K562 (cell line): ENCODE measurements around the gene SPATA2L. TPM values are rescaled to one million over a fixed set of nuclear protein-coding genes. Genes with fewer than 3 reads are reported as not detected.
A peak's percentile ranks its signal among the peaks of the same experiment; 100 is the strongest.

Source experiments
- ELF2 ChIP-seq: fragments of 250-450 bp; sonication (Bioruptor Pico); IDR thresholded peaks from 2 replicates; pipeline ENCODE4 v1.5.0; 2021; ENCODE audit warnings: mild to moderate bottlenecking
- KLF1 ChIP-seq: fragments of 450-650 bp; IDR thresholded peaks from 2 replicates; pipeline ENCODE4 v1.6.1; 2016; ENCODE audit warnings: missing genetic modification characterization, missing compliant biosample characterization
- NFRKB ChIP-seq: fragments of 450-650 bp; IDR thresholded peaks from 2 replicates; pipeline ENCODE4 v1.6.1; 2016; ENCODE audit warnings: low read depth
- NR2C2 ChIP-seq, 2 experiments: fragments of 200-800 bp in 1 of 2; sonication (Bioruptor generic) in 1 of 2; sonication (generic) in 1 of 2; formaldehyde crosslinking in 1 of 2; IDR thresholded peaks; 2 replicates each; pipeline versions ENCODE4 v1.6.1 to v1.8.0; 2016 to 2022; ENCODE audit warnings: mild to moderate bottlenecking in 1 of 2, missing compliant biosample characterization in 1 of 2, missing genetic modification characterization in 1 of 2, missing genetic modification reagents in 1 of 2
- PCBP2 ChIP-seq: fragments of 200-400 bp; formaldehyde crosslinking; IDR thresholded peaks from 2 replicates; pipeline ENCODE4 v1.6.1; 2018; ENCODE audit warnings: low read length, low read depth, mild to moderate bottlenecking, moderate library complexity; ENCODE audit not compliant: poor library complexity, severe bottlenecking
- RBBP5 ChIP-seq: fragments of 200-600 bp; sonication (generic); IDR thresholded peaks from 2 replicates; pipeline ENCODE4 v1.6.1; 2012; ENCODE audit warnings: borderline replicate concordance, mild to moderate bottlenecking, low read length, control low read depth, inconsistent platforms; ENCODE audit not compliant: insufficient read depth, poor library complexity, severe bottlenecking
- RFX7 ChIP-seq: fragments of 250-450 bp; sonication (Bioruptor Pico); IDR thresholded peaks from 2 replicates; pipeline ENCODE4 v1.5.1; 2021; ENCODE audit warnings: mild to moderate bottlenecking
- TAF1 ChIP-seq: IDR thresholded peaks from 2 replicates; pipeline ENCODE4 v1.6.1; 2011; ENCODE audit warnings: mild to moderate bottlenecking, low read length, moderate library complexity; ENCODE audit not compliant: insufficient read depth, control insufficient read depth, severe bottlenecking; ENCODE audit errors: extremely low read depth
- THRAP3 ChIP-seq: fragments of 450-650 bp; IDR thresholded peaks from 2 replicates; pipeline ENCODE4 v1.6.1; 2016; ENCODE audit warnings: mild to moderate bottlenecking, inconsistent platforms, borderline replicate concordance
- ZNF551 ChIP-seq: fragments of 250-450 bp; sonication (Bioruptor Pico); IDR thresholded peaks from 2 replicates; pipeline ENCODE4 v1.5.0; 2021; ENCODE audit warnings: mild to moderate bottlenecking, moderate library complexity
- polyA plus RNA-seq, 8 experiments: library from polyadenylated mRNA; depleted of rRNA in 4 of 8; stranded (reverse) in 5 of 8; unstranded in 3 of 8; fragments of >200 nt; fragmentation: Nextera tagmentation in 2 of 8; fragmentation: Illumina TruSeq in 1 of 8; extraction: Ambion mirVana in 2 of 8; extraction: Trizol in 1 of 8; gene quantifications; 2 replicates each; pipeline versions ENCODE4 v1.2.1 to v1.2.3, GENCODE V29; 2011 to 2014; ENCODE audit warnings: inconsistent platforms in 1 of 8, missing spikeins in 1 of 8
- total RNA-seq, 7 experiments: library from RNA; depleted of rRNA in 6 of 7; stranded (reverse); fragments of >200 nt in 6 of 7; fragmentation: Illumina TruSeq in 2 of 7; extraction: Trizol in 2 of 7; gene quantifications; 2 replicates each; pipeline versions ENCODE4 v1.2.1 to v1.2.3, GENCODE V29; 2011 to 2021; ENCODE audit warnings: low replicate concordance in 1 of 7
- TF ChIP-seq, protein P1 (sequence below), 2 experiments: fragments of 450-650 bp in 1 of 2; sonication (generic) in 1 of 2; formaldehyde crosslinking in 1 of 2; IDR thresholded peaks; 2 replicates each; pipeline versions ENCODE4 v1.7.1 to v1.9.0; 2016 to 2022; ENCODE audit warnings: inconsistent platforms in 1 of 2, mild to moderate bottlenecking in 1 of 2, missing genetic modification reagents in 1 of 2
- TF ChIP-seq, protein P2 (sequence below): fragments of 250-450 bp; sonication (Bioruptor Pico); IDR thresholded peaks from 2 replicates; pipeline ENCODE4 v1.5.0; 2021; ENCODE audit warnings: mild to moderate bottlenecking, borderline replicate concordance
- TF ChIP-seq, protein P3 (sequence below): sonication (generic); formaldehyde crosslinking; IDR thresholded peaks from 2 replicates; pipeline ENCODE4 v1.8.0; 2022; ENCODE audit warnings: missing genetic modification reagents, mild to moderate bottlenecking, moderate library complexity, borderline replicate concordance

Gene SPATA2L
- total and polyA plus RNA-seq, 9 of the 15 experiments (the other 6 are each of a cell fraction or from before 2014, with no cell fraction given), result 0.13 to 19.2 (median 4.8) TPM; not detected in 1

DNA sequence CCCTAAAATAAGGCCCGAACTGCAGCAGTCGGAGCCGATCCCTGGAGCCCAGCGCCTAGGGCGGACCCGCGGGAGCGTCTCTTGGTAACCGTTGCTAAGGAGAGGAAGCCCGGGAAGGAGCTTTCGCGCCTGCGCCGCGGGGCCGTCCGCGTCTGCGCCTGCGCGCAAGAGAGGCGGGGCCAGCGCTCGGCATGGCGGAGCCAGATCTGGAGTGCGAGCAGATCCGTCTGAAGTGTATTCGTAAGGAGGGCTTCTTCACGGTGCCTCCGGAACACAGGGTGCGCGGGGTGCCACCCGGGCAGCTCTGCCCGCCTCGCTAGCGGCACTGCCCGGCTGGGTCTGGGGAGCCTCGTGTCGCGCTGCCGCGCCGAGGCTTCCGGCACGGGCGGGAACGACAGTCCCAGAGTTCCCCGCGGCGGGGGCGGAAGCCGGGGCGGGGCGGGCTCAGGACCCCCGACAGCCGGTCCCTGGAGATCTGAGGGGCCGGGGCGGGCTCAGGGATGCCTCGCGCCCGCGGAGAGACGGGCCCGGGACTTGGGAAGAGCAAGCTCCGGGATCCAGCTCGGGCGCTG is 14.9 kb downstream of the SPATA2L start, which contains the start of gene CDK10 (continued):
- TF ChIP-seq, protein P1, sequence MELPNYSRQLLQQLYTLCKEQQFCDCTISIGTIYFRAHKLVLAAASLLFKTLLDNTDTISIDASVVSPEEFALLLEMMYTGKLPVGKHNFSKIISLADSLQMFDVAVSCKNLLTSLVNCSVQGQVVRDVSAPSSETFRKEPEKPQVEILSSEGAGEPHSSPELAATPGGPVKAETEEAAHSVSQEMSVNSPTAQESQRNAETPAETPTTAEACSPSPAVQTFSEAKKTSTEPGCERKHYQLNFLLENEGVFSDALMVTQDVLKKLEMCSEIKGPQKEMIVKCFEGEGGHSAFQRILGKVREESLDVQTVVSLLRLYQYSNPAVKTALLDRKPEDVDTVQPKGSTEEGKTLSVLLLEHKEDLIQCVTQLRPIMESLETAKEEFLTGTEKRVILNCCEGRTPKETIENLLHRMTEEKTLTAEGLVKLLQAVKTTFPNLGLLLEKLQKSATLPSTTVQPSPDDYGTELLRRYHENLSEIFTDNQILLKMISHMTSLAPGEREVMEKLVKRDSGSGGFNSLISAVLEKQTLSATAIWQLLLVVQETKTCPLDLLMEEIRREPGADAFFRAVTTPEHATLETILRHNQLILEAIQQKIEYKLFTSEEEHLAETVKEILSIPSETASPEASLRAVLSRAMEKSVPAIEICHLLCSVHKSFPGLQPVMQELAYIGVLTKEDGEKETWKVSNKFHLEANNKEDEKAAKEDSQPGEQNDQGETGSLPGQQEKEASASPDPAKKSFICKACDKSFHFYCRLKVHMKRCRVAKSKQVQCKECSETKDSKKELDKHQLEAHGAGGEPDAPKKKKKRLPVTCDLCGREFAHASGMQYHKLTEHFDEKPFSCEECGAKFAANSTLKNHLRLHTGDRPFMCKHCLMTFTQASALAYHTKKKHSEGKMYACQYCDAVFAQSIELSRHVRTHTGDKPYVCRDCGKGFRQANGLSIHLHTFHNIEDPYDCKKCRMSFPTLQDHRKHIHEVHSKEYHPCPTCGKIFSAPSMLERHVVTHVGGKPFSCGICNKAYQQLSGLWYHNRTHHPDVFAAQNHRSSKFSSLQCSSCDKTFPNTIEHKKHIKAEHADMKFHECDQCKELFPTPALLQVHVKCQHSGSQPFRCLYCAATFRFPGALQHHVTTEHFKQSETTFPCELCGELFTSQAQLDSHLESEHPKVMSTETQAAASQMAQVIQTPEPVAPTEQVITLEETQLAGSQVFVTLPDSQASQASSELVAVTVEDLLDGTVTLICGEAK (IDR thresholded peaks at IDR 0.05), result peak; percentile 66
- TF ChIP-seq, protein P1 (CRISPR knock-in tag; IDR thresholded peaks at IDR 0.05), result no peak
- TF ChIP-seq NR2C2 (CRISPR knock-in tag; IDR thresholded peaks at IDR 0.05), result 0 out of 2 replicates have a peak, but pooled peaks have one; percentile 43
- no peak for TF ChIP-seq NR2C2 (tag; IDR thresholded peaks at IDR 0.05)
- peak; percentile 96 for TF ChIP-seq RBBP5
- TF ChIP-seq, protein P2, sequence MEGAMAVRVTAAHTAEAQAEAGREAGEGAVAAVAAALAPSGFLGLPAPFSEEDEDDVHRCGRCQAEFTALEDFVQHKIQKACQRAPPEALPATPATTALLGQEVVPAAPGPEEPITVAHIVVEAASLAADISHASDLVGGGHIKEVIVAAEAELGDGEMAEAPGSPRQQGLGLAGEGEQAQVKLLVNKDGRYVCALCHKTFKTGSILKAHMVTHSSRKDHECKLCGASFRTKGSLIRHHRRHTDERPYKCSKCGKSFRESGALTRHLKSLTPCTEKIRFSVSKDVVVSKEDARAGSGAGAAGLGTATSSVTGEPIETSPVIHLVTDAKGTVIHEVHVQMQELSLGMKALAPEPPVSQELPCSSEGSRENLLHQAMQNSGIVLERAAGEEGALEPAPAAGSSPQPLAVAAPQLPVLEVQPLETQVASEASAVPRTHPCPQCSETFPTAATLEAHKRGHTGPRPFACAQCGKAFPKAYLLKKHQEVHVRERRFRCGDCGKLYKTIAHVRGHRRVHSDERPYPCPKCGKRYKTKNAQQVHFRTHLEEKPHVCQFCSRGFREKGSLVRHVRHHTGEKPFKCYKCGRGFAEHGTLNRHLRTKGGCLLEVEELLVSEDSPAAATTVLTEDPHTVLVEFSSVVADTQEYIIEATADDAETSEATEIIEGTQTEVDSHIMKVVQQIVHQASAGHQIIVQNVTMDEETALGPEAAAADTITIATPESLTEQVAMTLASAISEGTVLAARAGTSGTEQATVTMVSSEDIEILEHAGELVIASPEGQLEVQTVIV (CRISPR knock-in tag), result peak; percentile 56; the same call in 1 of the 2 replicates
- no peak for TF ChIP-seq NFRKB
- peak; percentile 78 for TF ChIP-seq ELF2 (CRISPR knock-in tag)
- TF ChIP-seq TAF1, result peak; percentile 13
- TF ChIP-seq RFX7 (CRISPR knock-in tag), result 0 out of 2 replicates have a peak, but pooled peaks have one; percentile 37
- TF ChIP-seq KLF1, result no peak
- TF ChIP-seq, protein P3, sequence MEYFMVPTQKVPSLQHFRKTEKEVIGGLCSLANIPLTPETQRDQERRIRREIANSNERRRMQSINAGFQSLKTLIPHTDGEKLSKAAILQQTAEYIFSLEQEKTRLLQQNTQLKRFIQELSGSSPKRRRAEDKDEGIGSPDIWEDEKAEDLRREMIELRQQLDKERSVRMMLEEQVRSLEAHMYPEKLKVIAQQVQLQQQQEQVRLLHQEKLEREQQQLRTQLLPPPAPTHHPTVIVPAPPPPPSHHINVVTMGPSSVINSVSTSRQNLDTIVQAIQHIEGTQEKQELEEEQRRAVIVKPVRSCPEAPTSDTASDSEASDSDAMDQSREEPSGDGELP (CRISPR knock-in tag), result peak; percentile 74
- TF ChIP-seq THRAP3, result no peak
- no peak for TF ChIP-seq PCBP2
- TF ChIP-seq ZNF551, result no peak
